Breast epithelium (tissue), 3 donors: ENCODE data around the gene ATXN10.

ENCODE experiments used
- CTCF ChIP-seq, 3 donors: fragments of 450-650 bp; IDR thresholded peaks; one replicate each; pipeline ENCODE4 v1.5.1; 2016 to 2017; ENCODE audit warnings: antibody characterized with exemption in 3 of 3, mild to moderate bottlenecking in 3 of 3, moderate library complexity in 3 of 3
- POLR2A ChIP-seq: fragments of 450-650 bp; IDR thresholded peaks from one replicate; pipeline ENCODE4 v1.6.1; 2016; ENCODE audit warnings: antibody characterized with exemption, mild to moderate bottlenecking, moderate library complexity

- no peak for TF ChIP-seq CTCF (IDR thresholded peaks at IDR 0.05)
- no peak for TF ChIP-seq POLR2A
Observed at GRCh38 chr22:45636683-45637082, 35.0 kb upstream of the ATXN10 start.
